Calu3 (cell line): ENCODE measurements around the gene AHI1. TPM values are rescaled to one million over a fixed set of nuclear protein-coding genes. Genes with fewer than 3 reads are reported as not detected.

ENCODE experiments used
- BruUV-seq: library from RNA; stranded (reverse); fragments of 400-500 nt; replicated peaks from 2 replicates; lab custom pipeline; 2021; lab: Mats Ljungman, UMichigan
- CTCF ChIA-PET: fragments of 300-600 bp; sonication (Branson Sonifier 250); formaldehyde crosslinking; loops from one replicate; lab custom pipeline; 2022; ENCODE audit warnings: antibody characterized with exemption; lab: Charles Lee
- DNase-seq: peaks from one replicate; pipeline ENCODE4 v3.0.0; 2022
- H3K27ac Mint-ChIP-seq: one replicate; pipeline ENCODE4 v1.8.0; 2022; ENCODE audit warnings: mixed read lengths; ENCODE audit not compliant: unreplicated experiment
- H3K27me3 Mint-ChIP-seq: one replicate; pipeline ENCODE4 v1.8.0; 2022; ENCODE audit warnings: mixed read lengths; ENCODE audit not compliant: unreplicated experiment
- H3K36me3 Mint-ChIP-seq: one replicate; pipeline ENCODE4 v1.8.0; 2022; ENCODE audit warnings: mild to moderate bottlenecking, moderate library complexity, mixed read lengths; ENCODE audit not compliant: insufficient read depth, unreplicated experiment
- H3K4me1 Mint-ChIP-seq: one replicate; pipeline ENCODE4 v1.8.0; 2022; ENCODE audit warnings: mild to moderate bottlenecking, low read depth, mixed read lengths; ENCODE audit not compliant: unreplicated experiment
- H3K4me3 Mint-ChIP-seq: one replicate; pipeline ENCODE4 v1.8.0; 2022; ENCODE audit warnings: mild to moderate bottlenecking, low read depth, moderate library complexity, mixed read lengths; ENCODE audit not compliant: unreplicated experiment
- H3K9me3 Mint-ChIP-seq: one replicate; pipeline ENCODE4 v1.8.0; 2022; ENCODE audit warnings: low read depth, mixed read lengths; ENCODE audit not compliant: unreplicated experiment
- CTCF ChIP-seq: fragments of 200-600 bp; IDR thresholded peaks from one replicate; pipeline ENCODE4 v1.8.0; 2022; ENCODE audit warnings: antibody characterized with exemption; ENCODE audit not compliant: unreplicated experiment
- intact Hi-C: fragments of 100-400 bp; cut with micrococcal nuclease; formaldehyde crosslinking; loops from one replicate; pipeline ENCODE4 v1.10.0; 2022; ENCODE audit not compliant: unreplicated experiment
- total RNA-seq: library from RNA; stranded (reverse); gene quantifications from 2 replicates; pipeline ENCODE4 v1.2.3, GENCODE V29; 2022

AHI1 gene
- total RNA-seq, 1 experiment from 2014 or later: 18.0 TPM

GRCh38 chr6:135531954-135532490, 34.5 kb upstream of the AHI1 start:
- no peaks in the 10 kb centered on the region for H3K9me3 Mint-ChIP-seq
- H3K27me3 Mint-ChIP-seq: no peaks in the 10 kb centered on the region
- H3K36me3 Mint-ChIP-seq: no peaks in the 10 kb centered on the region
- TF ChIP-seq CTCF: no peak
- CTCF ChIA-PET: no interaction called here
- no peaks in the 10 kb centered on the region for H3K4me1 Mint-ChIP-seq
- intact Hi-C loops: loop anchor here (10.0 kb wide), 2 partner anchors 133 to 393 kb away; no protein-coding TSS in a partner anchor
- BruUV-seq: no TSS peak
- H3K4me3 Mint-ChIP-seq: no peak overlapping the region
- no peak for DNase-seq
- no peak overlapping the region for H3K27ac Mint-ChIP-seq

- BruUV-seq: no TSS peak
- intact Hi-C loops: loop anchor here (10.0 kb wide), 2 partner anchors 135 to 395 kb away; no protein-coding TSS in a partner anchor
- Mint-ChIP-seq H3K4me3 (no peak overlapping the region), H3K9me3 (no peaks in the 10 kb centered on the region), H3K27me3 (no peaks in the 10 kb centered on the region), H3K27ac (no peak overlapping the region), H3K4me1 (no peaks in the 10 kb centered on the region), H3K36me3 (no peaks in the 10 kb centered on the region)
- CTCF ChIA-PET: no interaction called here
- DNase-seq: no peak
- TF ChIP-seq CTCF: no peak
Measured at GRCh38 chr6:135530113-135530512, 32.6 kb upstream of the AHI1 start.

GRCh38 chr6:135527960-135528249, 30.4 kb upstream of the AHI1 start:
- no TSS peak for BruUV-seq
- no peaks in the 10 kb centered on the region for H3K36me3 Mint-ChIP-seq
- no peak for TF ChIP-seq CTCF
- H3K4me1 Mint-ChIP-seq: peaks cover 10% of the 10 kb centered on the region
- H3K27me3 Mint-ChIP-seq: no peaks in the 10 kb centered on the region
- no peaks in the 10 kb centered on the region for H3K9me3 Mint-ChIP-seq
- no peak overlapping the region for H3K4me3 Mint-ChIP-seq
- DNase-seq: no peak
- no peak overlapping the region for H3K27ac Mint-ChIP-seq
- CTCF ChIA-PET: no interaction called here
- intact Hi-C loops: no loop called here

- no peak for TF ChIP-seq CTCF
- H3K4me3 Mint-ChIP-seq: no peak overlapping the region
- no peaks in the 10 kb centered on the region for H3K9me3 Mint-ChIP-seq
- no peak for DNase-seq
- H3K27me3 Mint-ChIP-seq: no peaks in the 10 kb centered on the region
- peaks cover 12% of the 10 kb centered on the region for H3K4me1 Mint-ChIP-seq
- CTCF ChIA-PET: interaction anchor here (0.6 kb wide), 1 partner anchor 347 kb away, joined by 7 read pairs; no protein-coding TSS in a partner anchor
- intact Hi-C loops: no loop called here
- no peaks in the 10 kb centered on the region for H3K36me3 Mint-ChIP-seq
- BruUV-seq: no TSS peak
- no peak overlapping the region for H3K27ac Mint-ChIP-seq
Measured at GRCh38 chr6:135527116-135527959, 29.8 kb upstream of the AHI1 start.
